ENCODE measurements around the gene CACNA2D2. TPM values are rescaled to one million over a fixed set of nuclear protein-coding genes. Genes with fewer than 3 reads are reported as not detected.
A peak's percentile ranks its signal among the peaks of the same experiment; 100 is the strongest.

CACNA2D2 gene
- total and polyA plus RNA-seq, 4 donors = 0.10 to 0.19 (median 0.15) TPM

GRCh38 chr3:50327129-50327528 lies 176.3 kb downstream of the CACNA2D2 start:
- peaks cover 2 to 59% (median 40%) of the 10 kb centered on the region in 4 donors for H3K4me1 ChIP-seq (ENCODE audit: control insufficient read depth in 4 of 4, insufficient read depth in 4 of 4, low read length in 3 of 4)
- no peaks in the 10 kb centered on the region for H3K9me3 ChIP-seq (ENCODE audit: control insufficient read depth in 4 of 4, low read length in 3 of 4)
- no peak for DNase-seq (ENCODE audit: low spot score)
- 73% methylated on average over 4 of the region's 4 CpGs for WGBS
- no peaks in the 10 kb centered on the region for H3K27me3 ChIP-seq (ENCODE audit: control insufficient read depth in 4 of 4, insufficient read depth in 4 of 4, low read length in 3 of 4)
- H3K4me3 ChIP-seq (ENCODE audit: low read depth in 1 of 3, low read length in 3 of 3) = peak overlapping the region; percentile 82 to 87 (median 83)
- H3K27ac ChIP-seq (ENCODE audit: low read depth in 1 of 2, low read length in 2 of 2) = no peak overlapping the region
- TF ChIP-seq RAD21 (IDR thresholded peaks at IDR 0.05) (no peak), HNF4A (conservative IDR thresholded peaks at IDR 0.05) (no peak), RXRA (IDR thresholded peaks at IDR 0.05) (no peak), FOXA2 (IDR thresholded peaks at IDR 0.05) (no peak), CTCF (IDR thresholded peaks at IDR 0.05; ENCODE audit: low read depth, low read length, missing input control) (no peak), TAF1 (conservative IDR thresholded peaks at IDR 0.05) (no peak), EGR1 (IDR thresholded peaks at IDR 0.05; ENCODE audit: low read depth in 2 of 2) (no peak), REST (IDR thresholded peaks at IDR 0.05) (no peak), GABPA (IDR thresholded peaks at IDR 0.05 in 1 of 2, conservative IDR thresholded peaks at IDR 0.05 in 1 of 2) (no peak), HNF4G (IDR thresholded peaks at IDR 0.05) (no peak), NR2F2 (IDR thresholded peaks at IDR 0.05) (no peak), JUND (IDR thresholded peaks at IDR 0.05) (no peak), MAX (IDR thresholded peaks at IDR 0.05) (no peak), FOXA1 (IDR thresholded peaks at IDR 0.05) (no peak), SP1 (IDR thresholded peaks at IDR 0.05) (no peak), ZBTB33 (IDR thresholded peaks at IDR 0.05) (no peak), YY1 (IDR thresholded peaks at IDR 0.05) (no peak), ATF3 (IDR thresholded peaks at IDR 0.05) (no peak)
- H3K9ac ChIP-seq (ENCODE audit: low read depth in 1 of 2, low read length in 2 of 2) = peak overlapping the region; percentile 59 to 75
- H3K36me3 ChIP-seq (ENCODE audit: control insufficient read depth in 4 of 4, insufficient read depth in 3 of 4, low read depth in 1 of 4, low read length in 3 of 4) = peaks cover 4 to 33% (median 17%) of the 10 kb centered on the region in 4 donors

All from liver (tissue), 9 donors.